Lung (tissue), 12 donors: ENCODE data around the gene SNTG2. TPM values are rescaled to one million over a fixed set of nuclear protein-coding genes. Genes with fewer than 3 reads are reported as not detected.

ENCODE experiments used
- ATAC-seq: fragments of 200-7000 bp; cut with Tn5 transposase; one replicate; pipeline ENCODE4 v1.9.1; 2020; ENCODE audit warnings: moderate number of reproducible peaks; ENCODE audit not compliant: insufficient read depth, low FRiP score
- DNase-seq, 3 donors: peaks; one replicate each; pipeline ENCODE4 v3.0.0-alpha.2; 2013 to 2017
- H3K27ac ChIP-seq, 2 donors: one replicate each; pipeline ENCODE4 v1.5.1; 2013; ENCODE audit warnings: mild to moderate bottlenecking in 2 of 2, moderate library complexity in 2 of 2, control low read depth in 1 of 2, inconsistent platforms in 1 of 2, low read depth in 1 of 2, low read length in 1 of 2
- H3K27me3 ChIP-seq, 3 donors: one replicate each; pipeline ENCODE4 v1.5.1; 2013; ENCODE audit warnings: low read length in 2 of 3; ENCODE audit not compliant: control insufficient read depth in 3 of 3, insufficient read depth in 3 of 3
- H3K36me3 ChIP-seq, 4 donors: one replicate each; pipeline ENCODE4 v1.5.1; 2013; ENCODE audit warnings: low read length in 4 of 4, mild to moderate bottlenecking in 1 of 4, moderate library complexity in 1 of 4; ENCODE audit not compliant: control insufficient read depth in 4 of 4, insufficient read depth in 4 of 4
- H3K4me1 ChIP-seq, 5 donors: one replicate each; pipeline ENCODE4 v1.5.1; 2013; ENCODE audit warnings: low read length in 5 of 5, mild to moderate bottlenecking in 2 of 5, moderate library complexity in 1 of 5; ENCODE audit not compliant: control insufficient read depth in 5 of 5, insufficient read depth in 5 of 5
- H3K4me3 ChIP-seq: one replicate; pipeline ENCODE4 v1.5.1; 2013; ENCODE audit warnings: mild to moderate bottlenecking, control low read depth, moderate library complexity
- H3K9ac ChIP-seq, 2 donors: one replicate each; pipeline ENCODE4 v1.5.1; 2013; ENCODE audit warnings: low read length in 2 of 2, control low read depth in 1 of 2; ENCODE audit not compliant: insufficient read depth in 1 of 2
- H3K9me3 ChIP-seq, 4 donors: one replicate each; pipeline ENCODE4 v1.5.1; 2013; ENCODE audit warnings: low read length in 3 of 4, mild to moderate bottlenecking in 1 of 4, moderate library complexity in 1 of 4; ENCODE audit not compliant: control insufficient read depth in 4 of 4, insufficient read depth in 3 of 4
- whole genome bisulfite sequencing, 2 donors: extraction: QIAGEN DNeasy Blood & Tissue Kit; methylation state at CpG; one replicate each; pipeline ENCODE4 v1.1.7; 2013; 5-methylcytosine and 5-hydroxymethylcytosine counted together
- polyA plus RNA-seq, 2 donors: library from polyadenylated mRNA; stranded (reverse); fragments of 200-250 nt; gene quantifications; one replicate each; pipeline ENCODE4 v1.2.1, GENCODE V29; 2013
- total RNA-seq, 2 donors: library from RNA; depleted of rRNA in 1 of 2; stranded (reverse); fragments of >200 nt in 1 of 2; gene quantifications; one replicate each; pipeline ENCODE4 v1.2.1, GENCODE V29; 2014 to 2021
- TF ChIP-seq, protein P1 (sequence below): IDR thresholded peaks from 2 replicates; pipeline ENCODE4 v1.5.1; 2012; ENCODE audit warnings: mild to moderate bottlenecking; ENCODE audit errors: control extremely low read depth, extremely low read depth
- donor health status: control.
- donor health status: control.
- donor health status: Bipolar disorder and iron deficiency.
- donor health status: healthy.
- donor health status: DM: yes; HTN: yes; CAD: no.

The SNTG2 gene
- total and polyA plus RNA-seq, 4 donors = 0.31 to 1.8 (median 1.2) TPM

DNA sequence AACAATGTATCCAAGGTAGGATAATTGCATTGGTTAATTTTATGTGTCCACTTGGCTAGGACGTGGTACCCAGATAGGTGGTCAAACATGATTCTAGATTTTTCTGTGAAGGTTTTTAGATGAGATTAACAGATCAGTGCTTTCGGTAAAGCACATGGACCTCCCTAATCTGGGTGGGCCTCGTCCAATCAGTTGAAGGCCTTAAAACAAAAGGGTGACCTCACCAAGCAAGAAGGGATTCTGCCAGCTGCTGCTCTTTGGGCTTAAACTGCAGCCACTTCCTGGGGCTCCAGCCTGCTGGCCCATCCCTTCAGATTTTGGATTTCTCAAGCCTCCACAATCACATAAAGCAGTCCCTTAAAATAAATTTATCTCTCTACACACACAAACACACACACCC is 236.5 kb downstream of the SNTG2 start:
- no peak overlapping the region for H3K4me3 ChIP-seq
- TF ChIP-seq, protein P1, sequence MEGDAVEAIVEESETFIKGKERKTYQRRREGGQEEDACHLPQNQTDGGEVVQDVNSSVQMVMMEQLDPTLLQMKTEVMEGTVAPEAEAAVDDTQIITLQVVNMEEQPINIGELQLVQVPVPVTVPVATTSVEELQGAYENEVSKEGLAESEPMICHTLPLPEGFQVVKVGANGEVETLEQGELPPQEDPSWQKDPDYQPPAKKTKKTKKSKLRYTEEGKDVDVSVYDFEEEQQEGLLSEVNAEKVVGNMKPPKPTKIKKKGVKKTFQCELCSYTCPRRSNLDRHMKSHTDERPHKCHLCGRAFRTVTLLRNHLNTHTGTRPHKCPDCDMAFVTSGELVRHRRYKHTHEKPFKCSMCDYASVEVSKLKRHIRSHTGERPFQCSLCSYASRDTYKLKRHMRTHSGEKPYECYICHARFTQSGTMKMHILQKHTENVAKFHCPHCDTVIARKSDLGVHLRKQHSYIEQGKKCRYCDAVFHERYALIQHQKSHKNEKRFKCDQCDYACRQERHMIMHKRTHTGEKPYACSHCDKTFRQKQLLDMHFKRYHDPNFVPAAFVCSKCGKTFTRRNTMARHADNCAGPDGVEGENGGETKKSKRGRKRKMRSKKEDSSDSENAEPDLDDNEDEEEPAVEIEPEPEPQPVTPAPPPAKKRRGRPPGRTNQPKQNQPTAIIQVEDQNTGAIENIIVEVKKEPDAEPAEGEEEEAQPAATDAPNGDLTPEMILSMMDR = no peak
- H3K36me3 ChIP-seq = no peaks in the 10 kb centered on the region
- H3K9ac ChIP-seq = no peak overlapping the region
- no peaks in the 10 kb centered on the region for H3K27me3 ChIP-seq
- DNase-seq (no peak), ATAC-seq (no peak)
- WGBS, 2 donors = 85 to 87% methylated on average over 3 of the region's 3 CpGs
- no peaks in the 10 kb centered on the region for H3K4me1 ChIP-seq
- H3K9me3 ChIP-seq = peaks cover 0 to 6% (median 2%) of the 10 kb centered on the region in 4 donors
- no peak overlapping the region for H3K27ac ChIP-seq

DNA sequence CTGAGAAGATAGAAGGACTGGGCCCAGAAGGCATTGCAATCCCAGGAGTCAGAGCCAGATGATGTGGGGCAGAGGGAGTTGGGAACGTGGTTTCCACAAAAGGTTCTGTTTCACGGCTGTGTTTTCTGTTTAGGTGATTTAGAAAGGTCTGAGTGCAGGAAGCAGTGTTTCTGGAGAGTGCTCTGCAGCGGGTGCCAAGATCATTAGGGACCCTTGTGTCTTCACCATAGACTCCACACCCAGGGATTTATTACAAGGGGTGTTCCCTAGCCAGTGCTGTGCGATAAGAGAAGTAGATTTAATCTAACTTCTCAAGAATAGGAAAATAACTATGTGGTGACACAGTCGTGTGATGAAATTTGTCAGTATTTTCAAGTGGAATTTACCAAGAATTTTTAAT is 241.5 kb downstream of the SNTG2 start:
- WGBS, 2 donors = 70 to 71% methylated on average over 5 of the region's 5 CpGs
- Histone ChIP-seq H3K27ac (no peak overlapping the region), H3K9ac (no peak overlapping the region), H3K36me3 (no peaks in the 10 kb centered on the region), H3K4me3 (no peak overlapping the region), H3K27me3 (no peaks in the 10 kb centered on the region), H3K4me1 (no peaks in the 10 kb centered on the region), H3K9me3 (peaks cover 0 to 3% (median 2%) of the 10 kb centered on the region in 4 donors)
- no peak for DNase-seq
- TF ChIP-seq, protein P1 = no peak
- ATAC-seq = no peak

DNA sequence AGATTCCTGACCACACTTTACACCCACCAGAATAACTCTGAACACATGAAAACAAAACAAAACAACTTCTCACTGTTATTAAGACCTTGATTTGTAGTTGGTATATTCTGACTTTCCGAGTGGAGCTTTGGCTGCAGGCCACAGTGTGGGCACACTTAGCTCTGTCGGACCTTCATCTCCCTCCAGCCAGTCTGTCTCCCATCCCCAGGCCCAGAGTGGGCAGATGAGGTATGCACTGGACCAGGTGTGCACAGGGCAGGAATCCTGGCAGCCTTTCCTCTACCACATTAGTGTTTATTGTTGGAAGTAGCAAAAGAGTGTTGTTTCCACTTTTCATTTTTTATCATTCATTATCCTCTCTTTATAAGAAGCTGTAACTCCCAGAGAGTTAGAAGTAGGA is 243.2 kb downstream of the SNTG2 start:
- no peak overlapping the region for H3K27ac ChIP-seq
- no peak overlapping the region for H3K9ac ChIP-seq
- peaks cover 0 to 4% (median 3%) of the 10 kb centered on the region in 4 donors for H3K9me3 ChIP-seq
- H3K36me3 ChIP-seq = no peaks in the 10 kb centered on the region
- TF ChIP-seq, protein P1 = no peak
- DNase-seq (no peak), ATAC-seq (no peak)
- no peak overlapping the region for H3K4me3 ChIP-seq
- H3K27me3 ChIP-seq = no peaks in the 10 kb centered on the region
- WGBS, 2 donors = 81 to 85% methylated on average over 2 of the region's 2 CpGs
- no peaks in the 10 kb centered on the region for H3K4me1 ChIP-seq

DNA sequence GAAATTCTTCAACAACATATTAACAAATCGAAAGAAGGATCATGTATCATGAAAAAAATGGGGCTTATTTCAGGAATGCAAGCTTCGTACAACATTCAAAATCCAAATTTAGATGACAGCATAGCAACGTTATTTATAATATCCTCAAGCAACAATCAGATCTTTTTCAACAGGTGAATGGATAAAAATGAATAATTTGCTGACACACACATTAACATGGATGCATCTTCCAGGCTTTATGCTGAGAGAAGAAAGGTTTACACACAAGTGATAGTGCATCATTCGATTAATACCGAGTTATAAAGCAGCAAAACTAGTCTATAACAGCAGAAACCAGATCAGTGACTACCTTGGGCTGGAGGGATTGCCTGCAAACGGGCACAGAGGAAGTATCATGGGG is 253.1 kb downstream of the SNTG2 start:
- Histone ChIP-seq H3K9me3 (peaks cover 0 to 1% (median 0%) of the 10 kb centered on the region in 4 donors), H3K36me3 (no peaks in the 10 kb centered on the region), H3K27ac (no peak overlapping the region), H3K4me3 (no peak overlapping the region), H3K27me3 (no peaks in the 10 kb centered on the region), H3K9ac (no peak overlapping the region), H3K4me1 (peaks cover 0 to 2% (median 0%) of the 10 kb centered on the region in 5 donors)
- 84 to 86% methylated on average over 6 of the region's 6 CpGs for WGBS, 2 donors
- DNase-seq = no peak
- no peak for ATAC-seq
- TF ChIP-seq, protein P1 = no peak
